ENCODE data around the gene TEAD3. TPM values are rescaled to one million over a fixed set of nuclear protein-coding genes. Genes with fewer than 3 reads are reported as not detected.

The TEAD3 gene
- total and polyA plus RNA-seq, 4 donors, result 1.9 to 6.8 (median 4.5) TPM

- Histone ChIP-seq H3K27ac (ENCODE audit: low read depth in 1 of 2, low read length in 2 of 2) (no peak overlapping the region), H3K9ac (ENCODE audit: low read depth in 1 of 2, low read length in 2 of 2) (no peak overlapping the region), H3K9me3 (ENCODE audit: control insufficient read depth in 4 of 4, low read length in 3 of 4) (no peaks in the 10 kb centered on the region), H3K4me1 (ENCODE audit: control insufficient read depth in 4 of 4, insufficient read depth in 4 of 4, low read length in 3 of 4) (peaks cover 0 to 3% (median 2%) of the 10 kb centered on the region in 4 donors), H3K4me3 (ENCODE audit: low read depth in 1 of 3, low read length in 3 of 3) (no peak overlapping the region), H3K36me3 (ENCODE audit: control insufficient read depth in 4 of 4, insufficient read depth in 3 of 4, low read depth in 1 of 4, low read length in 3 of 4) (no peaks in the 10 kb centered on the region), H3K27me3 (ENCODE audit: control insufficient read depth in 4 of 4, insufficient read depth in 4 of 4, low read length in 3 of 4) (no peaks in the 10 kb centered on the region)
- 96% methylated on average over 4 of the region's 4 CpGs for WGBS
- no peak for DNase-seq (ENCODE audit: low spot score)
- TF ChIP-seq RAD21 (IDR thresholded peaks at IDR 0.05), result no peak
- no peak for TF ChIP-seq NR2F2 (IDR thresholded peaks at IDR 0.05)
- no peak for TF ChIP-seq HNF4G (IDR thresholded peaks at IDR 0.05)
- no peak for TF ChIP-seq ZBTB33 (IDR thresholded peaks at IDR 0.05)
- no peak for TF ChIP-seq ATF3 (IDR thresholded peaks at IDR 0.05)
- no peak for TF ChIP-seq HNF4A (conservative IDR thresholded peaks at IDR 0.05)
- no peak for TF ChIP-seq SP1 (IDR thresholded peaks at IDR 0.05)
- no peak for TF ChIP-seq GABPA (IDR thresholded peaks at IDR 0.05 in 1 of 2, conservative IDR thresholded peaks at IDR 0.05 in 1 of 2)
- TF ChIP-seq FOXA2 (IDR thresholded peaks at IDR 0.05), result no peak
- TF ChIP-seq YY1 (IDR thresholded peaks at IDR 0.05), result no peak
- TF ChIP-seq EGR1 (IDR thresholded peaks at IDR 0.05; ENCODE audit: low read depth in 2 of 2), result no peak
- TF ChIP-seq TAF1 (conservative IDR thresholded peaks at IDR 0.05), result no peak
- TF ChIP-seq RXRA (IDR thresholded peaks at IDR 0.05), result no peak
- TF ChIP-seq CTCF (IDR thresholded peaks at IDR 0.05; ENCODE audit: low read depth, low read length, missing input control), result no peak
- no peak for TF ChIP-seq JUND (IDR thresholded peaks at IDR 0.05)
- TF ChIP-seq REST (IDR thresholded peaks at IDR 0.05), result no peak
- TF ChIP-seq MAX (IDR thresholded peaks at IDR 0.05), result no peak
- TF ChIP-seq FOXA1 (IDR thresholded peaks at IDR 0.05), result no peak
Measured at GRCh38 chr6:35521235-35521634, 24.4 kb upstream of the TEAD3 start.

Measured in liver (tissue), 9 donors.